Liver (tissue), 3 donors: Measurements from ENCODE around the gene UGT1A10.

Source experiments
- FOXA1 ChIP-seq: IDR thresholded peaks from 2 replicates; pipeline ENCODE4 v1.6.1; 2016; ENCODE audit warnings: antibody characterized with exemption
- GABPA ChIP-seq, 2 donors: IDR thresholded peaks in 1 of 2; conservative IDR thresholded peaks in 1 of 2; 2 replicates each; pipeline ENCODE4 v1.6.1; 2016; ENCODE audit warnings: antibody characterized with exemption in 2 of 2, mild to moderate bottlenecking in 1 of 2, moderate library complexity in 1 of 2
- JUND ChIP-seq, 2 donors: IDR thresholded peaks; 2 replicates each; pipeline ENCODE4 v1.6.1; 2016; ENCODE audit warnings: antibody characterized with exemption in 2 of 2
- RAD21 ChIP-seq, 2 donors: IDR thresholded peaks; 2 replicates each; pipeline ENCODE4 v1.6.1; 2016; ENCODE audit warnings: antibody characterized with exemption in 2 of 2, mild to moderate bottlenecking in 2 of 2
- RXRA ChIP-seq, 2 donors: IDR thresholded peaks; 2 replicates each; pipeline ENCODE4 v1.6.1; 2017 to 2018; ENCODE audit warnings: antibody characterized with exemption in 2 of 2, mild to moderate bottlenecking in 1 of 2
- TAF1 ChIP-seq: conservative IDR thresholded peaks from 2 replicates; pipeline ENCODE4 v1.6.1; 2016; ENCODE audit warnings: antibody characterized with exemption, mild to moderate bottlenecking
- YY1 ChIP-seq: IDR thresholded peaks from 2 replicates; pipeline ENCODE4 v1.6.1; 2016; ENCODE audit warnings: antibody characterized with exemption, mild to moderate bottlenecking
- TF ChIP-seq, protein P1 (sequence below): fragments of 150-350 bp; IDR thresholded peaks from 2 replicates; pipeline ENCODE4 v1.5.1; 2017; ENCODE audit warnings: improper control_type of control experiment, low read depth, low read length; ENCODE audit not compliant: missing input control
- TF ChIP-seq, protein P2 (sequence below): IDR thresholded peaks from 2 replicates; pipeline ENCODE4 v1.6.1; 2016; ENCODE audit warnings: antibody characterized with exemption
- donor health status: healthy.
- donor health status: healthy.

DNA sequence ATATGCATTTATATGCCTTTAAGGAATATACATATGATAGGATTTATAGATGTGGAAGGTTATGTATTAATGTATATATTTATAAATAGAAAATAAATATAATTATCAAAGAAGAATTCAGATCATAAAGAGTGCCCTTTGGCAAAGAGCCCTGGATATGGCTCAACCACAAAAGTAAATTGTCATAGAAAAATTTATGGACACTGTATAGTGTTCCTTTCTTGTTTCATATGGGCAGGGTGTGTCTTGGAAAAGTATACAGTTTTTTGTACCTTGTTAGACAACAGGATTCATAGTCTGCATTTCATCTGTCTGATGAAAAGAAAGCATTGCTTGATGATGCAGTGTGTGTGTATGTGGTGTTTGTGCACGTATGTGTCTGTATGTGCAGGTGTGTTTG is 48.4 kb downstream of the UGT1A10 start:
- TF ChIP-seq TAF1: no peak
- TF ChIP-seq, protein P1, sequence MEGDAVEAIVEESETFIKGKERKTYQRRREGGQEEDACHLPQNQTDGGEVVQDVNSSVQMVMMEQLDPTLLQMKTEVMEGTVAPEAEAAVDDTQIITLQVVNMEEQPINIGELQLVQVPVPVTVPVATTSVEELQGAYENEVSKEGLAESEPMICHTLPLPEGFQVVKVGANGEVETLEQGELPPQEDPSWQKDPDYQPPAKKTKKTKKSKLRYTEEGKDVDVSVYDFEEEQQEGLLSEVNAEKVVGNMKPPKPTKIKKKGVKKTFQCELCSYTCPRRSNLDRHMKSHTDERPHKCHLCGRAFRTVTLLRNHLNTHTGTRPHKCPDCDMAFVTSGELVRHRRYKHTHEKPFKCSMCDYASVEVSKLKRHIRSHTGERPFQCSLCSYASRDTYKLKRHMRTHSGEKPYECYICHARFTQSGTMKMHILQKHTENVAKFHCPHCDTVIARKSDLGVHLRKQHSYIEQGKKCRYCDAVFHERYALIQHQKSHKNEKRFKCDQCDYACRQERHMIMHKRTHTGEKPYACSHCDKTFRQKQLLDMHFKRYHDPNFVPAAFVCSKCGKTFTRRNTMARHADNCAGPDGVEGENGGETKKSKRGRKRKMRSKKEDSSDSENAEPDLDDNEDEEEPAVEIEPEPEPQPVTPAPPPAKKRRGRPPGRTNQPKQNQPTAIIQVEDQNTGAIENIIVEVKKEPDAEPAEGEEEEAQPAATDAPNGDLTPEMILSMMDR: no peak
- no peak for TF ChIP-seq RAD21 (IDR thresholded peaks at IDR 0.05)
- TF ChIP-seq RXRA (IDR thresholded peaks at IDR 0.05): no peak
- TF ChIP-seq FOXA1: no peak
- no peak for TF ChIP-seq YY1
- TF ChIP-seq JUND (IDR thresholded peaks at IDR 0.05): no peak
- TF ChIP-seq GABPA (IDR thresholded peaks at IDR 0.05 in 1 of 2, conservative IDR thresholded peaks at IDR 0.05 in 1 of 2): no peak
- TF ChIP-seq, protein P2, sequence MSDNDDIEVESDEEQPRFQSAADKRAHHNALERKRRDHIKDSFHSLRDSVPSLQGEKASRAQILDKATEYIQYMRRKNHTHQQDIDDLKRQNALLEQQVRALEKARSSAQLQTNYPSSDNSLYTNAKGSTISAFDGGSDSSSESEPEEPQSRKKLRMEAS: no peak
